ENCODE measurements around the gene CTNS. TPM values are rescaled to one million over a fixed set of nuclear protein-coding genes. Genes with fewer than 3 reads are reported as not detected.

Gene CTNS
- total and polyA plus RNA-seq, 2 of the 13 experiments (the other 11 are each of a cell fraction or from before 2014, with no cell fraction given) = 9.5 to 13.7 TPM

GRCh38 chr17:3636154-3636907 is at the start of gene CTNS, which contains the start of gene SHPK (continued):
- peak; percentile 61; the same call in 1 of the 2 replicates for TF ChIP-seq ZBTB34 (CRISPR knock-in tag; IDR thresholded peaks at IDR 0.05)
- TF ChIP-seq ATF7-NPFF (CRISPR knock-in tag; IDR thresholded peaks at IDR 0.05; ENCODE audit: low read depth) = no peak
- TF ChIP-seq AHR (CRISPR knock-in tag; IDR thresholded peaks at IDR 0.05) = 0 out of 2 replicates have a peak, but pooled peaks have one; percentile 44
- TF ChIP-seq ZBTB14 (CRISPR knock-in tag; IDR thresholded peaks at IDR 0.05) = no peak
- 0 out of 2 replicates have a peak, but pooled peaks have one; percentile 65 for TF ChIP-seq NKX3-1 (CRISPR knock-in tag; IDR thresholded peaks at IDR 0.05)
- TF ChIP-seq ZBTB1 (CRISPR knock-in tag; IDR thresholded peaks at IDR 0.05; ENCODE audit: borderline replicate concordance) = no peak
- peak; percentile 33; the same call in 1 of the 2 replicates for TF ChIP-seq RARA (CRISPR knock-in tag; IDR thresholded peaks at IDR 0.05)
- peak in 1 of 2 experiments; percentile 60; a peak in 2 of 4 replicates for TF ChIP-seq ATF4 (CRISPR knock-in tag; IDR thresholded peaks at IDR 0.05)
- TF ChIP-seq SIN3A (IDR thresholded peaks at IDR 0.05; ENCODE audit: borderline replicate concordance, low read depth, low read length) = peak; percentile 79; the same call in 1 of the 2 replicates
- no peak for TF ChIP-seq ZKSCAN1 (IDR thresholded peaks at IDR 0.05; ENCODE audit: low read length)
- peak; percentile 76; the same call in 1 of the 2 replicates for TF ChIP-seq ZNF430 (CRISPR knock-in tag; IDR thresholded peaks at IDR 0.05)
- TF ChIP-seq ZFP41 (CRISPR knock-in tag; IDR thresholded peaks at IDR 0.05; ENCODE audit: borderline replicate concordance) = 0 out of 2 replicates have a peak, but pooled peaks have one; percentile 66
- no peak; the same call in 1 of the 2 replicates for TF ChIP-seq ZNF232 (CRISPR knock-in tag; IDR thresholded peaks at IDR 0.05; ENCODE audit: borderline replicate concordance)
- TF ChIP-seq NFYC (CRISPR knock-in tag; IDR thresholded peaks at IDR 0.05) = peak; percentile 86
- TF ChIP-seq CHCHD3 (CRISPR knock-in tag; IDR thresholded peaks at IDR 0.05) = no peak
- peak; percentile 79; the same call in 1 of the 2 replicates for TF ChIP-seq MXD4 (CRISPR knock-in tag; IDR thresholded peaks at IDR 0.05)
- TF ChIP-seq RFXANK (CRISPR knock-in tag; IDR thresholded peaks at IDR 0.05) = peak; percentile 59; the same call in 1 of the 2 replicates
- 0 out of 2 replicates have a peak, but pooled peaks have one; percentile 24 for TF ChIP-seq MTERF4 (CRISPR knock-in tag; IDR thresholded peaks at IDR 0.05)
- no peak for TF ChIP-seq JUNB (CRISPR knock-in tag; IDR thresholded peaks at IDR 0.05; ENCODE audit: borderline replicate concordance)
- 0 out of 2 replicates have a peak, but pooled peaks have one; percentile 17 for TF ChIP-seq SNAPC5 (CRISPR knock-in tag; IDR thresholded peaks at IDR 0.05; ENCODE audit: borderline replicate concordance)
- TF ChIP-seq SKI (IDR thresholded peaks at IDR 0.05; ENCODE audit: partially characterized antibody) = peak; percentile 51
- TF ChIP-seq PATZ1 (CRISPR knock-in tag; IDR thresholded peaks at IDR 0.05) = peak; percentile 21; the same call in 1 of the 2 replicates
- no peak for TF ChIP-seq NFRKB (IDR thresholded peaks at IDR 0.05)

All from HepG2 (cell line).